Ishikawa (cell line): ENCODE results near the gene C12orf76.

Source experiments
- CEBPB ChIP-seq: IDR thresholded peaks from 2 replicates; pipeline ENCODE4 v1.6.1; 2012
- CREB1 ChIP-seq: IDR thresholded peaks from 2 replicates; pipeline ENCODE4 v1.6.1; 2012; ENCODE audit warnings: low read depth
- EGR1 ChIP-seq: IDR thresholded peaks from 2 replicates; pipeline ENCODE4 v1.6.1; 2012
- EP300 ChIP-seq: IDR thresholded peaks from 2 replicates; pipeline ENCODE4 v1.6.1; 2012; ENCODE audit warnings: borderline replicate concordance
- FOXM1 ChIP-seq: IDR thresholded peaks from 2 replicates; pipeline ENCODE4 v1.6.1; 2012; ENCODE audit warnings: low read depth, borderline replicate concordance
- MAX ChIP-seq: IDR thresholded peaks from 2 replicates; pipeline ENCODE4 v1.6.1; 2012
- NFIC ChIP-seq: IDR thresholded peaks from 2 replicates; pipeline ENCODE4 v1.6.1; 2012
- RAD21 ChIP-seq: IDR thresholded peaks from 2 replicates; pipeline ENCODE4 v1.6.1; 2012; ENCODE audit warnings: low read depth
- REST ChIP-seq: IDR thresholded peaks from 2 replicates; pipeline ENCODE4 v1.6.1; 2012; ENCODE audit warnings: low read depth, mild to moderate bottlenecking
- TAF1 ChIP-seq: IDR thresholded peaks from 2 replicates; pipeline ENCODE4 v1.6.1; 2012; ENCODE audit warnings: low read depth, mild to moderate bottlenecking
- TCF12 ChIP-seq: IDR thresholded peaks from 2 replicates; pipeline ENCODE4 v1.6.1; 2012; ENCODE audit warnings: low read depth
- TEAD4 ChIP-seq: IDR thresholded peaks from 2 replicates; pipeline ENCODE4 v1.6.1; 2012
- USF1 ChIP-seq: IDR thresholded peaks from 2 replicates; pipeline ENCODE4 v1.6.1; 2012
- YY1 ChIP-seq: IDR thresholded peaks from 2 replicates; pipeline ENCODE4 v1.6.1; 2012; ENCODE audit warnings: low read depth
- ZBTB7A ChIP-seq: IDR thresholded peaks from 2 replicates; pipeline ENCODE4 v1.6.1; 2012; ENCODE audit warnings: low read depth

The C12orf76 gene

GRCh38 chr12:110080410-110080809, 32.1 kb upstream of the C12orf76 start:
- TF ChIP-seq NFIC (no peak), YY1 (no peak), REST (no peak), FOXM1 (no peak), EP300 (no peak), RAD21 (no peak), MAX (no peak), TEAD4 (no peak), ZBTB7A (no peak), TCF12 (no peak), TAF1 (no peak), CREB1 (no peak), USF1 (no peak)

- TF ChIP-seq TEAD4 (no peak), RAD21 (no peak), ZBTB7A (no peak), TCF12 (no peak), TAF1 (no peak), CREB1 (no peak)
Measured at GRCh38 chr12:110079477-110080400, 31.4 kb upstream of the C12orf76 start.

- TF ChIP-seq TEAD4: no peak
- TF ChIP-seq NFIC: no peak
- no peak for TF ChIP-seq EP300
- no peak for TF ChIP-seq USF1
- no peak for TF ChIP-seq ZBTB7A
- no peak for TF ChIP-seq CEBPB
- no peak for TF ChIP-seq MAX
- TF ChIP-seq TAF1: no peak
- TF ChIP-seq RAD21: no peak
- no peak for TF ChIP-seq YY1
- TF ChIP-seq REST: no peak
- TF ChIP-seq FOXM1: no peak
- TF ChIP-seq CREB1: no peak
- TF ChIP-seq EGR1: no peak
- TF ChIP-seq TCF12: no peak
Measured at GRCh38 chr12:110077800-110078199, 29.5 kb upstream of the C12orf76 start.

GRCh38 chr12:110075880-110076279, 27.6 kb upstream of the C12orf76 start:
- TF ChIP-seq USF1 (no peak), YY1 (no peak)

- TF ChIP-seq FOXM1: no peak
- no peak for TF ChIP-seq TEAD4
- TF ChIP-seq TAF1: no peak
- no peak for TF ChIP-seq USF1
Measured at GRCh38 chr12:110074089-110074488, 25.8 kb upstream of the C12orf76 start.
